H9 (cell line): ENCODE measurements around the gene POU2F2. TPM values are rescaled to one million over a fixed set of nuclear protein-coding genes. Genes with fewer than 3 reads are reported as not detected.

Experiments used
- DNase-seq: peaks from one replicate; pipeline ENCODE4 v3.0.0-alpha.2; 2017
- H2AFZ ChIP-seq: one replicate; pipeline ENCODE4 v1.6.1; 2013; ENCODE audit warnings: mild to moderate bottlenecking, low read length, control low read depth, moderate library complexity
- H2AK5ac ChIP-seq: 2 replicates; pipeline ENCODE4 v1.6.1; 2013; ENCODE audit warnings: low read length, control low read depth, mixed read lengths; ENCODE audit not compliant: insufficient read length
- H2BK120ac ChIP-seq: one replicate; pipeline ENCODE4 v1.6.1; 2013; ENCODE audit warnings: low read depth, mild to moderate bottlenecking, low read length, control low read depth, inconsistent platforms; ENCODE audit not compliant: poor library complexity, severe bottlenecking
- H2BK12ac ChIP-seq: 2 replicates; pipeline ENCODE4 v1.6.1; 2013; ENCODE audit warnings: low read length, control low read depth, mixed read lengths, low read depth; ENCODE audit not compliant: insufficient read length
- H2BK15ac ChIP-seq: 2 replicates; pipeline ENCODE4 v1.6.1; 2013; ENCODE audit warnings: low read depth, low read length, control low read depth
- H2BK20ac ChIP-seq: one replicate; pipeline ENCODE4 v1.6.1; 2013; ENCODE audit warnings: low read depth, mild to moderate bottlenecking, low read length, control low read depth, inconsistent platforms; ENCODE audit not compliant: poor library complexity, severe bottlenecking
- H2BK5ac ChIP-seq: 2 replicates; pipeline ENCODE4 v1.6.1; 2013; ENCODE audit warnings: low read length, control low read depth, mixed read lengths; ENCODE audit not compliant: insufficient read length
- H3K14ac ChIP-seq: 2 replicates; pipeline ENCODE4 v1.6.1; 2013; ENCODE audit warnings: low read length, control low read depth; ENCODE audit not compliant: insufficient read depth
- H3K18ac ChIP-seq: 2 replicates; pipeline ENCODE4 v1.6.1; 2013; ENCODE audit warnings: low read depth, mild to moderate bottlenecking, mixed read lengths, low read length, control low read depth; ENCODE audit not compliant: insufficient read length
- H3K23ac ChIP-seq: 2 replicates; pipeline ENCODE4 v1.6.1; 2013; ENCODE audit warnings: low read length, control low read depth, mixed read lengths, low read depth; ENCODE audit not compliant: insufficient read length
- H3K23me2 ChIP-seq: 2 replicates; pipeline ENCODE4 v1.6.1; 2013; ENCODE audit warnings: low read depth, mild to moderate bottlenecking, mixed read lengths, low read length, control low read depth; ENCODE audit not compliant: insufficient read length, poor library complexity, severe bottlenecking
- H3K27ac ChIP-seq: 2 replicates; pipeline ENCODE4 v1.5.1; 2013; ENCODE audit warnings: low read length, control low read depth, mixed read lengths, low read depth; ENCODE audit not compliant: insufficient read length
- H3K27me3 ChIP-seq: 2 replicates; pipeline ENCODE4 v1.6.1; 2013; ENCODE audit warnings: low read length, control low read depth, inconsistent platforms; ENCODE audit not compliant: insufficient read depth
- H3K4ac ChIP-seq: 2 replicates; pipeline ENCODE4 v1.6.1; 2013; ENCODE audit warnings: low read depth, mild to moderate bottlenecking, control low read depth, inconsistent platforms, low read length, moderate library complexity
- H3K4me1 ChIP-seq: 2 replicates; pipeline ENCODE4 v1.6.1; 2013; ENCODE audit warnings: low read length, control low read depth, inconsistent platforms; ENCODE audit not compliant: insufficient read depth
- H3K4me2 ChIP-seq: 2 replicates; pipeline ENCODE4 v1.6.1; 2013; ENCODE audit warnings: low read length, control low read depth, mixed read lengths; ENCODE audit not compliant: insufficient read length, insufficient read depth
- H3K56ac ChIP-seq: 2 replicates; pipeline ENCODE4 v1.6.1; 2013; ENCODE audit warnings: low read depth, mild to moderate bottlenecking, mixed read lengths, low read length, control low read depth; ENCODE audit not compliant: insufficient read length
- H3K79me1 ChIP-seq: 2 replicates; pipeline ENCODE4 v1.6.1; 2013; ENCODE audit warnings: low read depth, mild to moderate bottlenecking, moderate library complexity, low read length, control low read depth, inconsistent platforms; ENCODE audit not compliant: insufficient read depth, poor library complexity, severe bottlenecking
- H3K79me2 ChIP-seq: 2 replicates; pipeline ENCODE4 v1.6.1; 2013; ENCODE audit warnings: low read length, control low read depth, inconsistent platforms; ENCODE audit not compliant: insufficient read depth
- H3K9ac ChIP-seq: 2 replicates; pipeline ENCODE4 v1.6.1; 2013; ENCODE audit warnings: low read length, control low read depth, mixed read lengths; ENCODE audit not compliant: insufficient read length; ENCODE audit errors: extremely low read depth
- H3K9me3 ChIP-seq: one replicate; pipeline ENCODE4 v1.6.1; 2013; ENCODE audit warnings: low read depth, low read length, inconsistent platforms; ENCODE audit not compliant: control insufficient read depth
- H3T11ph ChIP-seq: one replicate; pipeline ENCODE4 v1.6.1; 2013; ENCODE audit warnings: mild to moderate bottlenecking, low read length, control low read depth, inconsistent platforms
- H4K20me1 ChIP-seq: one replicate; pipeline ENCODE4 v1.6.1; 2013; ENCODE audit not compliant: control insufficient read depth, insufficient read length, insufficient read depth
- H4K5ac ChIP-seq: 2 replicates; pipeline ENCODE4 v1.6.1; 2013; ENCODE audit warnings: low read depth, mild to moderate bottlenecking, mixed read lengths, low read length, control low read depth; ENCODE audit not compliant: insufficient read length
- H4K8ac ChIP-seq: replicated peaks from 2 replicates; pipeline ENCODE4 v1.6.1; 2013; ENCODE audit warnings: low read length, control low read depth, mixed read lengths, low read depth; ENCODE audit not compliant: insufficient read length
- H4K91ac ChIP-seq: 2 replicates; pipeline ENCODE4 v1.6.1; 2013; ENCODE audit warnings: low read depth, mild to moderate bottlenecking, moderate library complexity, mixed read lengths, low read length, control low read depth; ENCODE audit not compliant: insufficient read length
- H3K27ac Mint-ChIP-seq, 3 experiments: 2 replicates in 2 of 3; 3 replicates in 1 of 3; pipeline ENCODE4 v1.8.0; 2020 to 2021; ENCODE audit warnings: mixed read lengths in 3 of 3, mild to moderate bottlenecking in 1 of 3, moderate library complexity in 1 of 3
- H3K27me3 Mint-ChIP-seq: 2 replicates; pipeline ENCODE4 v1.8.0; 2021; ENCODE audit warnings: low read depth, mild to moderate bottlenecking, moderate library complexity, mixed read lengths
- H3K36me3 Mint-ChIP-seq, 3 experiments: 2 replicates in 2 of 3; 3 replicates in 1 of 3; pipeline ENCODE4 v1.8.0; 2020 to 2021; ENCODE audit warnings: low read depth in 3 of 3, mixed read lengths in 3 of 3; ENCODE audit not compliant: insufficient read depth in 1 of 3
- H3K4me1 Mint-ChIP-seq, 2 experiments: 2 replicates each; pipeline ENCODE4 v1.8.0; 2020; ENCODE audit warnings: mixed read lengths in 2 of 2
- H3K4me3 Mint-ChIP-seq, 2 experiments: 2 replicates in 1 of 2; 3 replicates in 1 of 2; pipeline ENCODE4 v1.8.0; 2020 to 2021; ENCODE audit warnings: mild to moderate bottlenecking in 2 of 2, mixed read lengths in 2 of 2, moderate library complexity in 1 of 2
- H3K9me3 Mint-ChIP-seq, 2 experiments: 2 replicates in 1 of 2; 3 replicates in 1 of 2; pipeline ENCODE4 v1.8.0; 2020; ENCODE audit warnings: mild to moderate bottlenecking in 2 of 2, mixed read lengths in 2 of 2, moderate library complexity in 1 of 2
- CTCF ChIP-seq: fragments of 200-600 bp; sonication (generic); conservative IDR thresholded peaks from 3 replicates; pipeline ENCODE4 v1.8.0; 2021; ENCODE audit warnings: antibody characterized with exemption, mild to moderate bottlenecking
- WGBS: extraction: QIAGEN DNeasy Blood & Tissue Kit; methylation state at CpG from one replicate; pipeline ENCODE4 v1.1.7; 2013; ENCODE audit warnings: missing lambda C conversion rate, low lambda C conversion rate, mixed read lengths; ENCODE audit not compliant: insufficient read length; ENCODE audit errors: extremely low coverage; 5-methylcytosine and 5-hydroxymethylcytosine counted together
- total RNA-seq: library from RNA; stranded (reverse); gene quantifications from 2 replicates; pipeline ENCODE4 v1.2.1, GENCODE V29; 2021

Gene POU2F2
- total RNA-seq, 1 experiment from 2014 or later = 2.9 TPM

DNA sequence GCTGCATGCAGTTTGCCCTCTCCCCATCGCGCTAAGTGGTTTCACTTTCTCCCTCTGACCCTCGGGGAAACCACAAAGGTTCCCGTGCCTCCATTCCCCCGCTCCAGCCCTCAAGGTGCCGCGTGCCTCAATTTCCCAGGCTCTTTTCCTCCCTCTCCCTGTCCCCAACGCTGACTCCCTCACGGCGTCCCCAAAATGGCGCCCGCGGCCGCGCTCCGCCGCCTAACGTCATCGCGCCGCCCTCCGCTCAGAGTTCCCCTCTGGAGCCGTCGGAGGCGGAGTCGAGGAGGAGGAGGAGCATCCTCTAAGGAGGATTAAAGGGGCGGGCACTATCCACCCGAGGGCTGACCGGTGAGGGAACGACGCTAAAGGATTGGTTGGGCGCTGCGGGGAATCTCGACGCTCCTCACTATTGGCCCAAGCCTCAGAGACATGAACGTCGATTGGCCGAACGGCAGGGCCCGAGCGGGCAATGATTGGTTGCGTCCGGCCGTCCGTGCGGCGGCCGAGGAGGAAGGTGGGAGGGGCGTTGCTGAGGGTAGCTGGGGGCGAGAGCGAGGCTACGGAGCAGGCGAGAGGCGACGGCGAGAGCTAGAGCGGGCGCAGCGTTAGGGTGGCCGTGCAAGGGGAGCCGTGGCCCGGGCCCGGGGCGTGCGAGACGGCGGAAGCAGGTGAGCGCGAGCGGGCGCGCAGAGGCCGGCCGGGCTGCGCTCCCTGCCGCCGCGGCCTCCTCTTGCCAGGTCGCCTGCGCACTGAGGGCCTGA lies 56.4 kb downstream of the POU2F2 start, which contains the start of gene ZNF574:
Gene ZNF574, plus strand, starts transcription at position 551 of the 764 bp plus-strand sequence. CDS start 2,441 bp downstream, outside the sequence.
- peak within 1 kb of the TSS; percentile 56 for H4K8ac ChIP-seq
- Mint-ChIP-seq H3K4me3 (peak within 1 kb of the TSS; percentile 96 to 97), H3K4me1 (peaks cover 22 to 40% of the 10 kb centered on the region in 2 experiments), H3K9me3 (no peaks in the 10 kb centered on the region), H3K27me3 (no peaks in the 10 kb centered on the region; the same call in 1 of the 2 replicates), H3K36me3 (peaks cover 24 to 33% (median 32%) of the 10 kb centered on the region in 3 experiments), H3K27ac (peak within 1 kb of the TSS; percentile 100)
- peak within 1 kb of the TSS; percentile 52 for H2BK120ac ChIP-seq
- no peak within 1 kb of the TSS for H2AK5ac ChIP-seq
- peak within 1 kb of the TSS; percentile 96 for H3K9ac ChIP-seq
- no peaks in the 10 kb centered on the region for H3K9me3 ChIP-seq
- no peak within 1 kb of the TSS for H3K56ac ChIP-seq
- H3K4me1 ChIP-seq = no peaks in the 10 kb centered on the region; the same call in 1 of the 2 replicates
- H3K4me2 ChIP-seq = peak within 1 kb of the TSS; percentile 97
- H3K23me2 ChIP-seq = peaks cover 11% of the 10 kb centered on the region
- H3T11ph ChIP-seq = peak within 1 kb of the TSS; percentile 41
- H3K27me3 ChIP-seq = no peaks in the 10 kb centered on the region
- H2BK20ac ChIP-seq = no peak within 1 kb of the TSS
- peak within 1 kb of the TSS; percentile 98 for H3K14ac ChIP-seq
- H2BK12ac ChIP-seq = no peak within 1 kb of the TSS
- H2AFZ ChIP-seq = no peak within 1 kb of the TSS
- peaks cover 21% of the 10 kb centered on the region for H3K79me2 ChIP-seq
- peak within 1 kb of the TSS; percentile 67 for H4K91ac ChIP-seq
- peak within 1 kb of the TSS; percentile 73 for H2BK5ac ChIP-seq
- peaks cover 13% of the 10 kb centered on the region for H3K79me1 ChIP-seq
- no peaks in the 10 kb centered on the region for H4K20me1 ChIP-seq
- peak within 1 kb of the TSS; percentile 99 for H4K5ac ChIP-seq
- H3K27ac ChIP-seq = peak within 1 kb of the TSS; percentile 79
- peak within 1 kb of the TSS; percentile 99 for H3K18ac ChIP-seq
- DNase-seq = peak; percentile 99
- peak within 1 kb of the TSS; percentile 69 for H3K4ac ChIP-seq
- peak within 1 kb of the TSS; percentile 41 for H3K23ac ChIP-seq
- peak within 1 kb of the TSS; percentile 73; the same call in 1 of the 2 replicates for H2BK15ac ChIP-seq
- WGBS = no CpG with 5 or more reads among the region's 80 CpGs
- TF ChIP-seq CTCF = no peak
